Measurements from ENCODE around the gene TRAF3IP3. TPM values are rescaled to one million over a fixed set of nuclear protein-coding genes. Genes with fewer than 3 reads are reported as not detected.
"Not testable (repeated sequence)": the region's sequence is repeated elsewhere in the genome, so short reads cannot be mapped to it uniquely, and the experiment has no call there.

Gene TRAF3IP3
- total RNA-seq, 1 experiment from 2014 or later, result not detected

- no peak for DNase-seq (ENCODE audit: extremely low read depth, low read depth)
Observed at GRCh38 chr1:209791920-209792319, 36.1 kb downstream of the TRAF3IP3 start.

- DNase-seq (ENCODE audit: extremely low read depth, low read depth), result not testable (repeated sequence)
Observed at GRCh38 chr1:209793711-209794110, 37.9 kb downstream of the TRAF3IP3 start.

- no peak for DNase-seq (ENCODE audit: extremely low read depth, low read depth)
Observed at GRCh38 chr1:209797978-209798639, 42.3 kb downstream of the TRAF3IP3 start.

- DNase-seq (ENCODE audit: extremely low read depth, low read depth), result no peak
Observed at GRCh38 chr1:209800984-209801834, 45.4 kb downstream of the TRAF3IP3 start.

GRCh38 chr1:209802117-209802779 lies 46.4 kb downstream of the TRAF3IP3 start:
- no peak for DNase-seq (ENCODE audit: extremely low read depth, low read depth)

GRCh38 chr1:209802780-209803152 lies 46.9 kb downstream of the TRAF3IP3 start:
- DNase-seq (ENCODE audit: extremely low read depth, low read depth), result no peak

GRCh38 chr1:209803568-209803967 lies 47.7 kb downstream of the TRAF3IP3 start:
- DNase-seq (ENCODE audit: extremely low read depth, low read depth), result no peak

GRCh38 chr1:209805341-209805781 lies 49.5 kb downstream of the TRAF3IP3 start:
- DNase-seq (ENCODE audit: extremely low read depth, low read depth), result no peak

- peak; percentile 70 for DNase-seq (ENCODE audit: extremely low read depth, low read depth)
Observed at GRCh38 chr1:209805875-209806760, 50.3 kb downstream of the TRAF3IP3 start, which contains the start of gene IRF6. Gene IRF6, minus strand, starts transcription at chr1:209806142. Its CDS starts 4,729 bp downstream, at chr1:209801413.

- no peak for DNase-seq (ENCODE audit: extremely low read depth, low read depth)
Observed at GRCh38 chr1:209807509-209807908, 51.7 kb downstream of the TRAF3IP3 start.

GRCh38 chr1:209808059-209808581 lies 52.3 kb downstream of the TRAF3IP3 start:
- peak; percentile 24 for DNase-seq (ENCODE audit: extremely low read depth, low read depth)

- no peak for DNase-seq (ENCODE audit: extremely low read depth, low read depth)
Observed at GRCh38 chr1:209809611-209810010, 53.8 kb downstream of the TRAF3IP3 start.

- DNase-seq (ENCODE audit: extremely low read depth, low read depth), result no peak
Observed at GRCh38 chr1:209810783-209811182, 54.9 kb downstream of the TRAF3IP3 start.

GRCh38 chr1:209813902-209814301 lies 58.0 kb downstream of the TRAF3IP3 start:
- DNase-seq (ENCODE audit: extremely low read depth, low read depth), result no peak

GRCh38 chr1:209815490-209815889 lies 59.6 kb downstream of the TRAF3IP3 start:
- DNase-seq (ENCODE audit: extremely low read depth, low read depth), result no peak

GRCh38 chr1:209815931-209816341 lies 60.1 kb downstream of the TRAF3IP3 start:
- DNase-seq (ENCODE audit: extremely low read depth, low read depth), result no peak

GRCh38 chr1:209816923-209817322 lies 61.1 kb downstream of the TRAF3IP3 start:
- DNase-seq (ENCODE audit: extremely low read depth, low read depth), result no peak

- no peak for DNase-seq (ENCODE audit: extremely low read depth, low read depth)
Observed at GRCh38 chr1:209817691-209818090, 61.8 kb downstream of the TRAF3IP3 start.

- DNase-seq (ENCODE audit: extremely low read depth, low read depth), result no peak
Observed at GRCh38 chr1:209819058-209819457, 63.2 kb downstream of the TRAF3IP3 start.

- DNase-seq (ENCODE audit: extremely low read depth, low read depth), result no peak
Observed at GRCh38 chr1:209820986-209821385, 65.1 kb downstream of the TRAF3IP3 start.
